GM21360 (cell line): Measurements from ENCODE around the gene MYPOP.
A peak's percentile ranks its signal among the peaks of the same experiment; 100 is the strongest.

Source experiments
- ATAC-seq: cut with Tn5 transposase; IDR thresholded peaks from one replicate; pipeline ENCODE4 v1.9.1; 2021; ENCODE audit warnings: mild to moderate bottlenecking, moderate library complexity; ENCODE audit not compliant: unreplicated experiment

MYPOP gene

DNA sequence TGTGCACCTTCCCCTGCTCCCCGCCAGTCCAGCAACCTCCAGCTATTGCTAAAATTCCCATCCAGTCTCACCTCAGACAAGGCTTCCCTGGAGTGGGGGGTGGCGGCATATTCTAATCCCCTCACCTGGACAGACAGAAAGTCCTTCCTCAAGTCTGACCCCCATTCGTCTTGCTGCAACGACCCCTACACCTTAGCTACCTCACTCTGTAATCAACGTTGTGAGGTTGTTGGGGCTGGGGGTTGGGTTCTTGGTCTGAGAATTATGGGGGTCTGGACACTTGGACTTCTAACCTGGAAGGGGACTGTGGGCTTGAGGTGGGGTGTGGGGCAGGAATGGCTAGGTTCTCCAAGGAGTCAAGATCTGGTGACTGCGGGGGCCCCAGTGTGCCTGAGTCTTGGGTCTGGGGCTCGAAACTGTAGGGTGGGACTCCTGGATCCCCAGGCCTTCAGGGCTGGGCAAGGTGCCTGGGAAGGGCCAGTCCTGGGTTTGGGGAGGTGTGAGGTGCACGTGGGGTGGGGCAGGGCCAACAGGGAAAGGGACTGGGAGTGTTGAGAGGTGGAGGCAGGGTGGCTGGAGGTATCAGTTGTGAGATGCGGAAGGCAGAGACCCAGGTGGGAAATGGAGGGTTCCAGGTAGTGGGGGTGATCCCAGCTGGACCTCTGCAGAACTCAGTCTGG, 37.0 kb downstream of the MYPOP start:
- no peak for ATAC-seq

- ATAC-seq: no peak
Measured at GRCh38 chr19:45864629-45865082, 37.8 kb downstream of the MYPOP start.

DNA sequence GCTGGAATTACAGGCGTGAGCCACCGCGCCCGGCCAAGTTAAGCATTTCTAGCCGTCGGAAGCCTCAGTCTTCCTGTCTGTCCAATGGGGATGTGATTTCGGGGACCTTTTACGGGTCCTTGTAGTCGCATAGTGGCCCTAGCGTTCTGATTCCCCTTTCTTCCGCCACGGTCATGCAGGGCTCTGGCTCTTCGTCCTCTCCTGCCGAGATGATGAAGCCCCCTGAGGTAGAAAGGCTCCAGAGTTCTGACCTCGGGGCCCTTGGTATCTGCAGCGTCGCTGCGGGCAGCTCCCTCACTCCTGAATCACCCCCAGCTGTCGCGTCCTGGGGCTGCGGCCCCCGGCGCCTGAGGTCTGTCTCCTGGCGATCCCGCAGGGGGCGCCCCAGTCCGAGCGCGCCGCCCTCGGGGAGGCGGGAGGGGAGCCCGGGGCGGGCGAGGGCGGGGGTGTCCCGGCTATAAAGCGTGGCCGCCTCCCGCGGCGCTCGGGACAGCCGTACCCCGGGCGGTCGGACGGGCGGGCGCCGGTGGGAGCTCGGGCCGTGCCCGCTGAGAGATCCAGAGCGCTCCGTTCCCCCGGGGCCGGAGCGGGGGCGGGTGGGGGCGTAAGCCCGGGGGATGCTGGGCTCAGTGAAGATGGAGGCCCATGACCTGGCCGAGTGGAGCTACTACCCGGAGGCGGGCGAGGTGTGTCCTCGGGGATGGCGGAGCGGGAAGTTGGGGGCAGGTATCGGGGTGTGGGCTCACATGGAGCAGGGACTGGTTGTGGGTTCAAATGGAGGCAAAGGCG, 38.4 kb downstream of the MYPOP start, which contains the start of gene FOXA3:
TSS of gene FOXA3 (plus strand) at position 487 of the 789 bp plus-strand sequence. CDS start at position 618, 131 bp downstream.
- ATAC-seq: no peak

- ATAC-seq: no peak
Measured at GRCh38 chr19:45863335-45863839, 39.0 kb downstream of the MYPOP start.

DNA sequence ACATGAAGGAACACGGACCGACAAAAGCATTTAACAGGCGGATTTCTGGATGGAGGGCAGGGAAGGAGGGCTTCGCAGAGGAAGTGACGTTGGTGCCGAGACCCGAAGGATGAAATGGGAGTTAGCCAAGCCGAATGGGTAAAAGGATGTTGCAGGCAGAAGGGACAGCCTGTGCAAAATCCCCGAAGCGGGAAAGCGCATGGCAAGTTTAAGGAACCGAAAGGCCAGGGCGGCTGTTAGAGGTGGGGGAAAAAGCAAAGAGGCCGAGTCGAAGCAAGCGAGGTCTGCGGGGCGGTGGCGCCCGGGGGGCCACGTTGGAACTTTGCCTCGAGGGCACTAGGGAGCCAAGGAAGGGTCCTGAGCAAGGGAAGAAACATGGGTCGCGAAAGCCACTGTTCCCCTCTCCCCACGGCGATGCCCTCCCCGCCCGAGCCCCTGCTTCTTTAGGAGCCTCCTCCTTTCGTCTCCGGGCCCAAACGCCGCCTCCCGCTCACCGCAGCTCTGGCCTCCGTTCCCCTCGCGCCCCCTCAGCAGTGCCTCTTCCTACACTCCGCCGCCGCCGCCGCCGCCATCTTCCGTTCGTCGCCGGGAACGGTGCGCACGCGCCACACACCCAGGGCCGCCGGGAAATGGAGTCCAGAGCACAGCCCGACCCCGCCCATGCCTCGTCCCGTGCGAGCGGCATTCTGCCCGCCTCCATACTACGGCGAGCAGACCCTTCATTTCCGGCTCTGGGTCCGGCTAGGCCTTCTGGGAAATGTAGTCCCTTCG, 39.7 kb downstream of the MYPOP start, which contains the start of gene SYMPK:
TSS of gene SYMPK (minus strand) at position 584 of the 771 bp plus-strand sequence. CDS start 8,652 bp downstream, outside the sequence.
- peak; percentile 80 for ATAC-seq

GRCh38 chr19:45862271-45862563, 40.2 kb downstream of the MYPOP start:
- ATAC-seq: no peak

DNA sequence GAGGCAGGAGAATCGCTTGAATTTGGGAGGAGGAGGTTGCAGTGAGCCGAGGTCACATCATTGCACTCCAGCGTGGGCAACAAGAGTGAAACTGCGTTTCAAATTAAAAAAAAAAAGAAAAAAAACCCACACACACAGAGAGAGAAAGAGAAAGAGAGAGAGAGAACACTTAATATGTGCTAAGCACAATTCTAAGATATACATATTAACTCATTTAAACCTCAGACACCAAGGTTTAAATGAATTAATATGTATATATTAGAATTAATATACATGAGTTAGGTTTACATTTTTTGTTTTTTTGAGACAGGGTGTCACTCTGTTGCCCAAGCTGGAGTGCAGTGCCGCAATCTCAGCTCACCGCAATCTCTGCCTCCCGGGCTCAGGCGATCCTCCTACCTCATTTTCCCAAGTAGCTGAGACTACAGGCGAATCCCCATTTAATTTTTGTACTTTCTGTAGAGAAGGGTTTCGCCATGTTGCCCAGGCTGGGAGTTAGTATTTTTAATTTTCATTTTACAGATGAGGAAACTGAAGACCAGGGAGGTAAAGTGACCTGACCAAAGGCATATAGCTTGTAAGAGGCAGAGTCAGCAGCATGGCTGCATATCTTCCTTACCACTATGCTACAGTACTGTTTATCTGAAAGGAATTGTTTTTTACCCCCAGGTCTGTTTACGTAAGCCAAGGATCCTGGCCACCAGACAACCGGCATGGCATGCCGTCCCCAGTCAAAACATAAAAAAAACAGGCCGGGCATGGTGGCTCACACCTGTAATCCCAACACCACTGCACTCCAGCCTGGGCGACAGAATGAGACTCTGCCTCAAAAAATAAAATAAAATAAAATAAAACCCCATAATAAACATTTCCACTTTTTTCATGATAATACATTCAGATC, 41.8 kb downstream of the MYPOP start:
- no peak for ATAC-seq

DNA sequence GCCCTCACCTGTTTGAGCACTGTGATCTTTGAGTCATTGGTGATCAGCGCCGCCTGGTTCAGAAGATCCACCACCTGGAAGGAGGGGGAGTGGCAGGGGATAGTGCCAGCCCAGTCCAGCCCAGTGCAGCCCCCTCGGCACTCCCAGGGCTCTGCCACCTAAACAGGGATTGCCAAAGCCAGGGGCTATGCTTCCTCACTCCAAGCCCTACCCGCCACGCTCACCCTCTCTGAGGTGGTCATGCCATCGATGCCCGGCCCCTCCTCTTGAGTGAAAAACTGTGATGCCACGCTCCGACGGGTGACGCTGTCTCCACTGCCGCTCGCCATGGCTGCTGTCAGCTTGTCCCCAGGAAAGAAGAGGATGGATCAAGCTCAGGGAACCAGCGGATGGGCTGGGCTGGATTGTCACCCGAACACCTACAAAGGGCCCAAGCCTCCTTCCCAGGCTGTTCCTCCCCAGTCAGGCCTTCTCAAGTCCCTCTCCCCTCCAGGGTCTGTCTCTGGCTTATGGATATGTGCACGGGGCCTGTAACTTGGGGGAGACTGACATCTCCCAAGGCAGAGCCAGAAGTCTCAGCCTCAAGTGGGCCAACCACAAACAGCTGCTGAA, 48.1 kb downstream of the MYPOP start:
- ATAC-seq: no peak

DNA sequence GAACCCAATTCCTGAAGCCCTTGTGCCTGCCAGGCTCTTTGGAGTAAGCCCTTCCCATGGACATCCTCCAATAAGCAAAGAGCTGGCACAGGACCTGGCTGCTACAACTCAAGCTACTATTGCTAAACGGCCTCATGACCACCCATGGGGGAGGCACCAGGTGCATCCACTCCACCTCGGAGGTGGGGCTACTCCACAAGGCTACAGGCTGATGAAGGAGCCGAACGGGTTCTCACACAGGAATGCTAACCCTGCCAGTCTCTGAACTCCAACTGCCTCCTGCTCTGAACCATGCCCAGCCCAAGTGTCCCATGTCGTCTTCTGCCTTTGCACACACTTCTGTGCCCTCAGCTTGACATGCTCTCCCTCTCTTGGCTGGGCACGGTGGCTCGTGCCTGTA, 49.4 kb downstream of the MYPOP start:
- ATAC-seq: no peak

GRCh38 chr19:45852145-45852750, 50.2 kb downstream of the MYPOP start:
- ATAC-seq: no peak

DNA sequence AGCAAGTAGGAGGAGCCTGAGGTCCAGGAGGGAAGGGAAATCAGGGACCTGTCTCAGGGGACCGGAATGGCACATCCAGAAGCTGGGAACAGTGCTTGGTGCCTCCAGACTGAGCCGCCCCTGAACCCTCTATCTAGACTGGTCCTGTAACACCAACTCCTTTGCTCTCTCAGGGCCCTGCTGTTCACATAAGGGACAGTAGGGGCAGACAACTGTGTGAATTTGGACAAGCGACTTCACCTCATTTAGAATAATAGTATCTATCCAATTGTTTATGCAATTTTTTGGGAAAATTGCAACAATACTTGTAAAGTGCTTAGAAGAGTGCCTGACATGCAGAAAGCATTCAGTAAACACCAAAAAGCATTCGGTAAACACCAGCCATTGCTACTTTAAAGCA, 53.5 kb downstream of the MYPOP start:
- no peak for ATAC-seq

DNA sequence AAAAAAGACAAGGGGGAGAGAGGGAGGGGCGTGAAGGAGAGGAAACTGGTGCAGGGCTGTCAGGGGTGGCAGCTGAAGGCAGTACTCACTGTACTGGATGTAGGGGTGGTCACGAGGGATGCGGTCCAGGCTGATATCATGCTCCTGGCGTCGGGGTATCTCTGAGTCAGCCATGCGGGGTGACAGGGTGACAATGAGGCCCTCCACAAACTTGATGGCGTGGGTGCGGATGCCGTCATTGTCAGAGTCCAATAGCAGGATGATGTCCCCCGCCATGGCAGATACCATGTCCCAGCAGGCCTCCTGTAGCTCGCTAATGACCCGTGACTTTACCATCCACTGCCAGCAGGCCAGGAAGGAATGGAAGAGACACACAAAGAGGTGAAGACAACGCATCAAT, 54.8 kb downstream of the MYPOP start:
- no peak for ATAC-seq

DNA sequence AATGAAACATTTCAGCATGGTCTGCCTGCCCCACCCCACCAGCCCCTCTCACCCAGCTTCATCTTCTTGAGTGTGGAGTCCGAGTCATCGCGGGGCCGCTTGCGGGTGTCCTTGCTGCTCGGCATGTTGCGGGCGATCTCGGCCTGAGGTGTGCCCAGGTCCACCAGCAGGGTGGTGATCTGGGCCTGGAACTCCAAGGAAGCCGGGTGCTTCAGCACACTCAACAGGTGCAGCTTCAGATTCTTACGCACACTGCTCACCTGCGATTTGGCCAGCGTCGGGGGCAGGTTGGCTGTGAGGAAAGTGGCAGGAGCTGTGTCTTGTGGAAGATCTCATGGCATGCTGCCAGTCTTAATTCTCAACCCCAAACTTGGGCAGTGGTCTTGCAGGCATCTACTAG, 60.2 kb downstream of the MYPOP start:
- no peak for ATAC-seq
